NT2/D1 (cell line): ENCODE results near the gene TMPRSS2.

Experiments
- SUZ12 ChIP-seq: IDR thresholded peaks from 2 replicates; pipeline ENCODE4 v1.6.1; 2011; ENCODE audit not compliant: insufficient read length, insufficient read depth; ENCODE audit errors: extremely low read depth
- ZNF274 ChIP-seq: IDR thresholded peaks from 2 replicates; pipeline ENCODE4 v1.6.1; 2011; ENCODE audit warnings: mild to moderate bottlenecking, low read depth, low read length

DNA sequence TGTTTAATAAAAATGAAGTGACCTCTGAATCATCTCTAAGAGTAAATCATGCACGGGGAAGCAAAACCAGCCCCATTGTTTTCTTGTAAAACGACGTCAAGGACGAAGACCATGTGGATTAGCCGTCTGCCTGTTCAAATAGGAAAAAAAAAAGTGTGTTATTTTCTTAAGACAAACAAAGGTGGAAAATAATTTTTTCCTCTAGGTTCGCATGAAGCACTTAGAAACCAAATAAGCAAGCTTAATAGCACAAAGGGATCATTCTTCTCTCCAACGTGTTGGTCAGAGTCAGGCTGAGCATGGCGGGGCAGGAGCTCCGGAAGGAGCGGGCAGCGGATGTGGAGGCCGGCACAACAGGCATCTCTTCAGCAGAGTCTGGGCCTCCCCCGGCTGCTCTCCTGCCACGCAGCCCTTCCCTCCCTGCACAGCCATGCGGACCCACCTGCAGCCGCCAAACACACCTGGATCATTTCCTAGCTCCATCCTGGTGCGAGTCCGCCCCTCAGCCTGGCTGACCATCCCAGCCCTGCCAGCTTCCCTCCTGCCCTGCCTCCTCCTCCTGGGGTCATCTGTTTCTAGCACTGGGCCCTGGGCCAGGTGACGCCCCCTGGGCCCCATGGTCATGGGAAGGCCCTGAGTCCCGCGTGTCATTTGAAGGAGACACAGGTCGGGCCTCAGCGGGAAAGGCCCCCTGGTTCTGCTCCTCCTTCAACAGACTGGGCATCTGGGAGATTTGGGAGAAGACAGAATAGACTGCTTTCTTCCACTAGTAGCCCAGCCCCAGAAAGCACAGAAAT is 41.7 kb downstream of the TMPRSS2 start:
- TF ChIP-seq SUZ12 (no peak), ZNF274 (no peak)
